T follicular helper cell (primary cell): ENCODE results near the gene TUBB3.
"Not testable (repeated sequence)": the region's sequence is repeated elsewhere in the genome, so short reads cannot be mapped to it uniquely, and the experiment has no call there.

Source experiments
- DNase-seq: peaks from one replicate; pipeline ENCODE4 v3.0.0-alpha.2; 2020; ENCODE audit warnings: low read depth

The TUBB3 gene

GRCh38 chr16:89965447-89966225 is 42.5 kb downstream of the TUBB3 start:
- DNase-seq = no peak

DNA sequence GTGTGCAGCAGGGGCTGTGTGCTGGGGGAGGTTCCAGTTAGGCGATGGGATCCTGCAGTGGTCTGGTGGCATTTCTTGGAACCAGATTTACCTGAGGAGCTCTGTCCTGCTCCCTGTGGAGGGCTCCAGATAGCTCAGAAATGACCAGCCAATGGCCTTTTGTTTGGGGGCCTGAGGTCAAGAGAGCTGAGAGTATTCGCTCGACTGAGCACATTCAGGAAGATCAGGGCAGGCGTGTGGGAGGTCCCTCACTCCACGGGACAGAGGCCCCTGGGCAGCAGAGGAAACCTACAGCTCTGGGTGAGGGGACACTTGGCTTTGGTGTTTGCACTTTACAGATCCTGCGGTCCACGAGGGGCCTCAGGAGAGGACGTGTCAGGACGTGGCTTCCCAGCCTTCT is 43.6 kb downstream of the TUBB3 start:
- no peak for DNase-seq

DNA sequence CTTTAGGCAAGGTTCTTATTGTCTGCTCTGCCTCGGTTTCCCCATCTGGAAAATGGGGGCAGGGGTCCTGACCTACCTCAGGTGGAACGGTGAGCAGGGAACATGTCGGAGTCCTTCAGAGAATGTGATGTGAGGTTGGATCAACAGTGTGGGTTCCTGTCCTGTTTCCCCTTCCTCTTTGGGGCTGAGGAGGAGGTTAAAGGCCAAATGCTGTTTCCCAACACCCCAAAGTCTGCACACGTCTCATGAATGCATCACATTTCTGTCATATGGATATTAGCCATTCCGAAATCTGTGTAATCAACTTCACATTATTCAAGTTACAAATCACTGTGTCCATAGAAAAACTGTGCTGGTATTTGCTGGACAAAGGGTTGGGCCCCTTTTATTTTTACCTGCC is 44.3 kb downstream of the TUBB3 start:
- DNase-seq = not testable (repeated sequence)

DNA sequence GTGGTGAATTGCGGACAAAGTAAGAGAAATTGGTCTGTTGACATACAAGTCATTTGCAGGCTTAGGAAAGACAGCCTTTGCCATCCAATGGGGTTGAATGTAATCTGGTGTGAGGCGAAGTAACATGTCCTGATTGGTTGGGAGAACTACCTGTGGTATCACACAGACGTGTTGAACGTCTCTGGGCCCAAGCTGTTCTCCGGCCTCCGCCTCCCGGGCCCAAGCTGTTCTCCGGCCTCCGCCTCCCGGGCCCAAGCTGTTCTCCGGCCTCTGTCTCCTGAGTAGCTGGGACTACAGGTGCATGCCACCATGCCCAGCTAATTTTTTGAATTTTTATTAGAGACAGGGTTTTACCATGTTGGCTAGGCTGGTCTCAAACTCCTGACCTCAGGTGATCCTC is 44.9 kb downstream of the TUBB3 start:
- not testable (repeated sequence) for DNase-seq

- no peak for DNase-seq
These were observed 46.7 kb downstream of the TUBB3 start for GRCh38 chr16:89969741-89970410.

- DNase-seq = no peak
These were observed 48.5 kb downstream of the TUBB3 start for GRCh38 chr16:89971495-89972243.

GRCh38 chr16:89972244-89973234 is 49.4 kb downstream of the TUBB3 start:
- peak; percentile 85 for DNase-seq

DNA sequence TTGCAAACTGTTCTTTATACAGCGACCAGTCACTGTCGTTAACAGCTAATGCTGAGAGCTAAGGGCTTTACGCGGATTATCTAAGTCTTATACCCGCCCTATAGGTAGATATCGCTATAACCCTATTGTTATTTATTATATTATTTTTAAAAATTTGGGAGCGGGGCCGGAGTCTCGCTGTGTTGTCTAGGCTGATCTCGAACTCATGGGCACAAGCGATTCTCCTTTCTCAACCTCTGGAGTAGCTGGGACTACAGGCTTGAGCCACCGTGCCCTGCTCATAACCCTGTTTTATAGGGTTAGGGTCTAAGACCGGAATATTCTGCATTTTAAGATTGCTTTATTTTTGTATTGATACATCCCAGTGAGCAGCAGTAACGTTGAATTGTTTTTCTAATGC is 50.1 kb downstream of the TUBB3 start:
- no peak for DNase-seq

GRCh38 chr16:89973654-89974335 is 50.7 kb downstream of the TUBB3 start:
- no peak for DNase-seq

- no peak for DNase-seq
These were observed 51.7 kb downstream of the TUBB3 start for GRCh38 chr16:89974870-89975269.

GRCh38 chr16:89981414-89981813 is 58.3 kb downstream of the TUBB3 start:
- DNase-seq = no peak

GRCh38 chr16:89982318-89982717 is 59.2 kb downstream of the TUBB3 start:
- no peak for DNase-seq

DNA sequence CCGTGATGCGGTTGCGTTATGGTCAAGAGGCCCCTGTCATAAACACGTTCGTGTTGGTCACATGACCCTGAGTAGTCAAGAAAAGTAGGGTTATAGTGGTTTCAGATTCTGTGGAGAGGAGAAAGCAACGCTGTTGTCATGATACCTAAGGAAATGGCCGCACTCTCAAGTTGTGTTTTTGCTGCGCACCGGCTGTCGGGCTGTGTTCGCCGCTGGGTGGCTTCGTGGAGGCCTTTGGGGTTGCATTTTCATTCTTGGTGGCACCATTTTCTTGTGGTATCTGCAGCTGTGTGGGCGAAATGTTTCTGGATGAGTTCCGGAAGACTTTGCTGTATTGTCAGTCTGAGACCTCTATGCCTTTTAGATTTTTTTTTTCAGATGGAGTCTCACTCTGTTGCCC is 60.4 kb downstream of the TUBB3 start:
- DNase-seq = no peak

DNA sequence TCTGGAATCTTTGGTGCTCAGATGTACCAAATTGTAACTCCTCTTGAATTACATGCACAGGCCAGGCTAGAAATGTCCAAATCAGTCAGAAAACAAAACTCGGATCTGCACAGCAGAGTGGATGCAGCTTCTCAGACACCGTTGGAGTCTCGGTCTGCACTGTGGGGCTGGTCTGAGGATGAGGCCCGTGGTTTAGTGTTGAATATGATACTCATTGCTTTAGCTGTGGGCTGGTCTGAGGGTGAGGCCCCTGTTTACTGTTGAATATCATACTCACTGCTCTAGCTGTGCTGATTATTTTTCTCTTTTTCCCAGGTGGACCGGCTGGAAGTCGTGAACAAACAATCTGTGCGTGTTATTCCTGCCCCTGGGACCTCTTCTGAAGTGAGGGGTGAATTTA is 61.1 kb downstream of the TUBB3 start:
- DNase-seq = no peak

DNA sequence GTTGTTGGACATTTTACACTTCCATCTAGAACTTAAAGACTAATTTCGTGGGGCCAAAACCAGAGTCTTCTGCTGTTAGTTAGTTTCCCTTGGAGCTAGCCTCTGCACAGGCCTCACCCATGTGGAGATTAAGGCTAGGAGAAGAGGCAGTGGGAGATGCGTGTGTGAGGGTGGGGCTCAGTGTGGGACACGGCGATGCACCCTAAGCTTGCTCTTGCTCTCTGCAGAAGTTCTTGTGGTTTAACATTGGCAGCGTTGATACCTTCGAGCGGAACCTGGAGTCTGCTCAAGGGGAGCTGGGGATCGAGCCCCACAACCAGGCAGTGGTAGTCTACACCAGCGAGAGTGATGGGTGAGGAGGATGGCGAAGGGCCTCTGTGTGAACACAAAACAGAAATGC is 62.1 kb downstream of the TUBB3 start:
- no peak for DNase-seq
